ENCODE results near the gene MEAF6. TPM values are rescaled to one million over a fixed set of nuclear protein-coding genes. Genes with fewer than 3 reads are reported as not detected.

Gene MEAF6
- total and polyA plus RNA-seq, 2 of the 8 experiments (the other 6 are each of a cell fraction or from before 2014, with no cell fraction given), result 23.0 to 38.8 TPM

- TF ChIP-seq E2F6 (IDR thresholded peaks at IDR 0.05) (peak; percentile 80), CREB1 (IDR thresholded peaks at IDR 0.05) (peak; percentile 73), CHD2 (IDR thresholded peaks at IDR 0.05; ENCODE audit: low read length) (no peak), CBX8 (IDR thresholded peaks at IDR 0.05; ENCODE audit: borderline replicate concordance, low read depth, low read length) (no peak), RAD21 (IDR thresholded peaks at IDR 0.05 in 1 of 2, conservative IDR thresholded peaks at IDR 0.05 in 1 of 2; ENCODE audit: low read depth in 2 of 2, low read length in 2 of 2) (no peak), BACH1 (IDR thresholded peaks at IDR 0.05; ENCODE audit: low read length) (no peak), ATF3 (IDR thresholded peaks at IDR 0.05; ENCODE audit: insufficient read depth, low read depth, low read length) (peak; percentile 60; the same call in 1 of the 2 replicates), SIRT6 (IDR thresholded peaks at IDR 0.05; ENCODE audit: low read length) (no peak), CEBPB (IDR thresholded peaks at IDR 0.05; ENCODE audit: low read depth, low read length) (no peak), FOSL1 (IDR thresholded peaks at IDR 0.05; ENCODE audit: insufficient read depth, low read depth, low read length) (no peak), TCF12 (IDR thresholded peaks at IDR 0.05; ENCODE audit: low read depth, low read length) (no peak), CTCF (IDR thresholded peaks at IDR 0.05; ENCODE audit: control extremely low read depth in 1 of 3, insufficient read depth in 1 of 3, low read depth in 1 of 3, low read length in 3 of 3) (no peak), JUN (IDR thresholded peaks at IDR 0.05; ENCODE audit: low read depth, low read length) (no peak), CBX5 (IDR thresholded peaks at IDR 0.05; ENCODE audit: low read depth, low read length) (no peak), PHF8 (conservative IDR thresholded peaks at IDR 0.05; ENCODE audit: low read depth, low read length) (peak; percentile 93), RNF2 (IDR thresholded peaks at IDR 0.05; ENCODE audit: borderline replicate concordance, low read depth, low read length, missing control alignments, poor library complexity, severe bottlenecking) (no peak), ASH2L (IDR thresholded peaks at IDR 0.05; ENCODE audit: low read length) (peak; percentile 69), TEAD4 (IDR thresholded peaks at IDR 0.05; ENCODE audit: low read depth, low read length) (no peak)
Observed at GRCh38 chr1:37553927-37554808, 39.6 kb upstream of the MEAF6 start, which contains the start of gene SNIP1 (continued).
